Measurements from ENCODE around the gene LOXL1.

- TF ChIP-seq CTCF (IDR thresholded peaks at IDR 0.05) (no peak), EZH2 (IDR thresholded peaks at IDR 0.05; ENCODE audit: borderline replicate concordance, insufficient read depth, low read depth, low read length, poor library complexity, severe bottlenecking) (no peak)
Measured at GRCh38 chr15:73889053-73889761, 37.1 kb upstream of the LOXL1 start.

Measured in B cell (primary cell).